H1 (cell line): ENCODE results near the gene ZNF429. TPM values are rescaled to one million over a fixed set of nuclear protein-coding genes. Genes with fewer than 3 reads are reported as not detected.

Source experiments
- BACH1 ChIP-seq: IDR thresholded peaks from 2 replicates; pipeline ENCODE4 v1.6.1; 2012; ENCODE audit warnings: low read length, improper control_type of control experiment
- EGR1 ChIP-seq: IDR thresholded peaks from 2 replicates; pipeline ENCODE4 v1.6.1; 2011; ENCODE audit warnings: low read depth, low read length, borderline replicate concordance
- RAD21 ChIP-seq, 2 experiments: IDR thresholded peaks in 1 of 2; conservative IDR thresholded peaks in 1 of 2; 2 replicates each; pipeline ENCODE4 v1.6.1; 2011; ENCODE audit warnings: low read depth in 2 of 2, low read length in 2 of 2, improper control_type of control experiment in 1 of 2, inconsistent platforms in 1 of 2, mild to moderate bottlenecking in 1 of 2, moderate library complexity in 1 of 2
- TEAD4 ChIP-seq: IDR thresholded peaks from 2 replicates; pipeline ENCODE4 v1.6.1; 2012; ENCODE audit warnings: low read depth, low read length, inconsistent platforms, mixed read lengths
- polyA plus RNA-seq, 7 experiments: library from polyadenylated mRNA; depleted of rRNA in 3 of 7; stranded (reverse) in 5 of 7; unstranded in 2 of 7; fragments of >200 nt in 5 of 7; fragments of 200-250 nt in 2 of 7; gene quantifications; 1 replicate in 5 of 7; 2 replicates in 1 of 7; 4 replicates in 1 of 7; pipeline versions ENCODE4 v1.2.1 to v1.2.3, GENCODE V29; 2011 to 2013; ENCODE audit warnings: missing spikeins in 2 of 7, mixed read lengths in 2 of 7
- total RNA-seq: library from RNA; stranded (reverse); fragmentation: NEBNext Ultra II Directional; extraction: Animal tissue kit (Norgen Biotek cat#: 25700); gene quantifications from 2 replicates; pipeline ENCODE4 v1.2.1, GENCODE V29; 2021

The ZNF429 gene
- total and polyA plus RNA-seq, 2 of the 8 experiments (the other 6 are each of a cell fraction or from before 2014, with no cell fraction given), result 10.9 to 15.0 TPM

DNA sequence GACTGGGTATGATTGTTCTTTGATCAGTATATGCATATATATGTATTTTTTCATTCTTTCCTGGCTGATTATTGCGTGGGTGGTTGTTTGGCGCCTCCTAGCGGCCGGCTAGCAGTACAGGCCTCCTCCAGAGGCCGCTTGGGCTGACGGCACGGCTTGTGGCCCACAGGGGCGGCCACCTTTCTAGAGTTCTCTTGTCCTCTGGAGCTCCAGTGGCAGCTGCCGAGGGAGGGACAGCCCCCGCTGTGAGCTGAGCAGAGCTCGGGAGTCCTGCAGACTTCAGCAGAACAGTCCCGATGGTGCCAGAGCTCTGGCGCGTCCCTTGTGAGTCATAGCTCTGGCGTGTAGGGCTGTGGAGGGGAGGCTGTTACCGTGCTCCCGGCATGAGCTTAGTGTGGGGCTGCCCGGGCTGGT is 22.5 kb upstream of the ZNF429 start (continued):
- TF ChIP-seq RAD21 (IDR thresholded peaks at IDR 0.05 in 1 of 2, conservative IDR thresholded peaks at IDR 0.05 in 1 of 2; ENCODE audit: low read depth in 2 of 2, low read length in 2 of 2) (peak; percentile 86 to 91), TEAD4 (no peak), BACH1 (no peak), EGR1 (peak; percentile 76)
